UCSD-AML1 (cell line): ENCODE data around the gene OPHN1.

Experiments used
- DNase-seq: peaks from one replicate; lab custom pipeline; 2025; ENCODE audit not compliant: unreplicated experiment; lab: John Stamatoyannopoulos, UW

Gene OPHN1

GRCh38 chrX:68433155-68433980 is at the start of gene OPHN1:
TSS of gene OPHN1 (minus strand) at chrX:68433495. CDS start at chrX:68433020, 475 bp downstream.
- peak; percentile 68 for DNase-seq

- no peak for DNase-seq
Observed at GRCh38 chrX:68480969-68481368, 47.7 kb upstream of the OPHN1 start.

GRCh38 chrX:68464796-68465195 is 31.5 kb upstream of the OPHN1 start:
- no peak for DNase-seq

GRCh38 chrX:68463880-68464279 is 30.6 kb upstream of the OPHN1 start:
- no peak for DNase-seq

GRCh38 chrX:68462653-68463052 is 29.4 kb upstream of the OPHN1 start:
- no peak for DNase-seq

- DNase-seq: no peak
Observed at GRCh38 chrX:68462197-68462596, 28.9 kb upstream of the OPHN1 start.

- no peak for DNase-seq
Observed at GRCh38 chrX:68461576-68461975, 28.3 kb upstream of the OPHN1 start.

GRCh38 chrX:68461093-68461492 is 27.8 kb upstream of the OPHN1 start:
- no peak for DNase-seq

- no peak for DNase-seq
Observed at GRCh38 chrX:68455151-68455510, 21.8 kb upstream of the OPHN1 start.

- DNase-seq: no peak
Observed at GRCh38 chrX:68454476-68455150, 21.3 kb upstream of the OPHN1 start.

GRCh38 chrX:68451720-68452119 is 18.4 kb upstream of the OPHN1 start:
- DNase-seq: no peak

- DNase-seq: peak; percentile 16
Observed at GRCh38 chrX:68443155-68443868, 10.0 kb upstream of the OPHN1 start.

- no peak for DNase-seq
Observed at GRCh38 chrX:68440940-68441339, 7.6 kb upstream of the OPHN1 start.

- no peak for DNase-seq
Observed at GRCh38 chrX:68440442-68440841, 7.1 kb upstream of the OPHN1 start.

- DNase-seq: no peak
Observed at GRCh38 chrX:68439341-68439740, 6.0 kb upstream of the OPHN1 start.

- DNase-seq: no peak
Observed at GRCh38 chrX:68438575-68438974, 5.3 kb upstream of the OPHN1 start.

GRCh38 chrX:68433981-68434299 is 645 bp upstream of the OPHN1 start:
- DNase-seq: no peak

GRCh38 chrX:68432648-68433047 is 647 bp downstream of the OPHN1 start:
- DNase-seq: peak; percentile 24

- DNase-seq: no peak
Observed at GRCh38 chrX:68431836-68432235, 1.5 kb downstream of the OPHN1 start.

- no peak for DNase-seq
Observed at GRCh38 chrX:68429216-68429615, 4.1 kb downstream of the OPHN1 start.

GRCh38 chrX:68428431-68428830 is 4.9 kb downstream of the OPHN1 start:
- no peak for DNase-seq

- no peak for DNase-seq
Observed at GRCh38 chrX:68424719-68425118, 8.6 kb downstream of the OPHN1 start.
